MCF 10A (cell line): ENCODE results near the gene PAX6. TPM values are rescaled to one million over a fixed set of nuclear protein-coding genes. Genes with fewer than 3 reads are reported as not detected.

Experiments
- Bru-seq: library from RNA; stranded (reverse); fragments of 400-500 nt; gene quantifications from one replicate; lab custom pipeline; 2021; lab: Mats Ljungman, UMichigan
- BruChase-seq, 2 experiments: library from RNA; stranded (reverse); fragments of 400-500 nt; gene quantifications; one replicate each; lab custom pipeline; 2021; lab: Mats Ljungman, UMichigan
- BruUV-seq: library from RNA; stranded (reverse); fragments of 400-500 nt; replicated peaks from 2 replicates; lab custom pipeline; 2021; lab: Mats Ljungman, UMichigan
- CTCF ChIA-PET: fragments of 300-600 bp; sonication (Branson Sonifier 250); formaldehyde crosslinking; extraction: SDS; loops from one replicate; lab custom pipeline; 2021; ENCODE audit warnings: antibody characterized with exemption, inconsistent platforms; lab: Yijun Ruan, JAX
- POLR2A ChIA-PET: fragments of 300-600, 350-650 bp; sonication (Branson Sonifier 250); formaldehyde crosslinking; extraction: SDS; loops from one replicate; lab custom pipeline; 2020; ENCODE audit warnings: antibody characterized with exemption, inconsistent platforms; lab: Yijun Ruan, JAX
- DNase-seq: peaks from one replicate; pipeline ENCODE4 v3.0.0-alpha.2; 2018; ENCODE audit not compliant: unreplicated experiment
- H3K27ac Mint-ChIP-seq: one replicate; pipeline ENCODE4 v1.8.0; 2022; ENCODE audit warnings: mild to moderate bottlenecking, low read depth, mixed read lengths; ENCODE audit not compliant: unreplicated experiment
- H3K27me3 Mint-ChIP-seq: one replicate; pipeline ENCODE4 v1.8.0; 2022; ENCODE audit warnings: mixed read lengths; ENCODE audit not compliant: insufficient read depth, unreplicated experiment
- H3K36me3 Mint-ChIP-seq: one replicate; pipeline ENCODE4 v1.8.0; 2022; ENCODE audit warnings: mild to moderate bottlenecking, moderate library complexity, mixed read lengths; ENCODE audit not compliant: insufficient read depth, unreplicated experiment
- H3K4me1 Mint-ChIP-seq: one replicate; pipeline ENCODE4 v1.8.0; 2022; ENCODE audit warnings: mixed read lengths; ENCODE audit not compliant: insufficient read depth, unreplicated experiment
- H3K4me3 Mint-ChIP-seq: one replicate; pipeline ENCODE4 v1.8.0; 2022; ENCODE audit warnings: mild to moderate bottlenecking, moderate library complexity, mixed read lengths; ENCODE audit not compliant: unreplicated experiment
- H3K9me3 Mint-ChIP-seq: one replicate; pipeline ENCODE4 v1.8.0; 2022; ENCODE audit warnings: mixed read lengths; ENCODE audit not compliant: unreplicated experiment
- intact Hi-C: fragments of 100-400 bp; cut with micrococcal nuclease; formaldehyde crosslinking; loops from 2 replicates; pipeline ENCODE4 v1.14.1; 2022
- long read RNA-seq: library from polyadenylated mRNA; stranded (forward); transcript quantifications from one replicate; pipeline ENCODE4 v2.0.0, GENCODE V29; 2022
- total RNA-seq: library from RNA; stranded (reverse); gene quantifications from 2 replicates; pipeline ENCODE4 v1.2.3, GENCODE V29; 2022
- TF ChIP-seq, protein P1 (sequence below): fragments of 200-600 bp; IDR thresholded peaks from one replicate; pipeline ENCODE4 v1.8.0; 2022; ENCODE audit warnings: antibody characterized with exemption, mild to moderate bottlenecking; ENCODE audit not compliant: unreplicated experiment

PAX6 gene
- total RNA-seq: not detected in 2 replicates
- Bru-seq, nascent RNA: not detected
- not detected for BruChase-seq, experiment 1, labeled RNA remaining after a 6-hour chase
- BruChase-seq, experiment 2, labeled RNA remaining after a 2-hour chase: not detected
- long read RNA-seq: 0 reads

DNA sequence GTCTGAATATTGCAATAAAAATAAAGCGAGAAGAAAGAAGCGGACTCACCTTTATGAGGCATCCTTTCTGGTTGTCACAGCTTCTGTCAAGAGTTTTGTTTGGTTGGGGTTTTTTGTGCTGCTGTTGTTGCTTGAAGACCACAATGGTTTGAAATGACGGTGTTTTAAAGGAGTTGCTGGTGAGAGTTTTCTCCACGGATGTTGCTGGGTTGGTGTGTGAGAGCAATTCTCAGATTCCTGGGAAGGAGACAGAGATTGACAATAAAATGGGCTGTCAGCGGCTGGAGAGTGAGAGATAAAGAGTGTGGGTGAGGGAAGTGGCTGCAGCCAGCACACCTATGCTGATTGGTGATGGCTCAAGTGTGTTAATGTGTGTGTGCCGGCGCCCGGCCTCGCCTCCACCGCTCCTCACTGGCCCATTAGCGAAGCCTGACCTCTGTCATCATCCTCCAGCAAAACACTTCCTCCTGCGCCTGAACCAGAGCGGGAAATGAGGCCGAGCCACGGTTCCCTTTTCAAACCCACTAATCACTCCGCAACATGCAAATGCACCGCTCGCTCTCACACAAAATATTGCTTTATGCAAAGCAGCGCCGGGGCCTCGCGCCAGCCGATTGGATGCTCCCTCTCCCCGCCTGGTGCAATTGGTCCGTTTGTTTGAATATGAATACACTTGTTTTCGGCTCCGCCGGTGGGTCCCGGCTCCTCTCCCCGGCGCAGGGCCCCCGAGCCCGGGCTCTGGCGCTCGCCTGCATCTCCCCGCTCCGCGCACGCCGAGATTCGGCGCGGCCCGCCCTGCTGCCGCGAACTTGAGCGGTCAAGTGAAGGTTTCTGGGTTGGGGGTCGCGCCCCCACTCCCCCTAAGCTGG, at the start of gene PAX6:
TSS of gene PAX6 (minus strand) at position 544 of the 869 bp plus-strand sequence. CDS start 4,911 bp downstream, outside the sequence.
- Mint-ChIP-seq H3K27me3 (peaks cover 54% of the 10 kb centered on the region), H3K27ac (no peak within 1 kb of the TSS), H3K9me3 (no peaks in the 10 kb centered on the region), H3K4me3 (peak within 1 kb of the TSS; percentile 51), H3K36me3 (no peaks in the 10 kb centered on the region), H3K4me1 (peaks cover 6% of the 10 kb centered on the region)
- no TSS peak for BruUV-seq
- DNase-seq: no peak
- CTCF ChIA-PET: no interaction called here
- TF ChIP-seq, protein P1, sequence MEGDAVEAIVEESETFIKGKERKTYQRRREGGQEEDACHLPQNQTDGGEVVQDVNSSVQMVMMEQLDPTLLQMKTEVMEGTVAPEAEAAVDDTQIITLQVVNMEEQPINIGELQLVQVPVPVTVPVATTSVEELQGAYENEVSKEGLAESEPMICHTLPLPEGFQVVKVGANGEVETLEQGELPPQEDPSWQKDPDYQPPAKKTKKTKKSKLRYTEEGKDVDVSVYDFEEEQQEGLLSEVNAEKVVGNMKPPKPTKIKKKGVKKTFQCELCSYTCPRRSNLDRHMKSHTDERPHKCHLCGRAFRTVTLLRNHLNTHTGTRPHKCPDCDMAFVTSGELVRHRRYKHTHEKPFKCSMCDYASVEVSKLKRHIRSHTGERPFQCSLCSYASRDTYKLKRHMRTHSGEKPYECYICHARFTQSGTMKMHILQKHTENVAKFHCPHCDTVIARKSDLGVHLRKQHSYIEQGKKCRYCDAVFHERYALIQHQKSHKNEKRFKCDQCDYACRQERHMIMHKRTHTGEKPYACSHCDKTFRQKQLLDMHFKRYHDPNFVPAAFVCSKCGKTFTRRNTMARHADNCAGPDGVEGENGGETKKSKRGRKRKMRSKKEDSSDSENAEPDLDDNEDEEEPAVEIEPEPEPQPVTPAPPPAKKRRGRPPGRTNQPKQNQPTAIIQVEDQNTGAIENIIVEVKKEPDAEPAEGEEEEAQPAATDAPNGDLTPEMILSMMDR: no peak
- POLR2A ChIA-PET: no interaction called here
- intact Hi-C loops: no loop called here

DNA sequence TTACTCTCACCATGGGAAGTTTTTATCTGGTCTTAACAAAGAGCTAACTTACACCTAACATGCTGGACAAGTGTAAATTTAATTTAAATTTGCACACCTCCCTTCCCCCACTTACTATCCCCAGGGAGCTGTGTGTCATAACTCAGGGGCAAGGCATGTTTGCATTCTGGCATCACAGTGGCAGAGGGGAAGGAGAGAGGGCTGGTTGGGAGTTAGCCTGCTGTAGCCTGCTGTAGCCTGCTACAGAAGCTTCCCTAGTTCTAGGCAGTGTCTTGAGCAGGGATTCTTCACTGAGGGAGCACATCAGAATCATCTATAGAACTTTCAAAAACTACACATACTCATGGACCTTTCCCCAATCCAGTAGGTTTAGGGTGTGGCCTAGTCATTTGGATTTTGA, 49.3 kb upstream of the PAX6 start:
- no peak for DNase-seq
- H3K4me3 Mint-ChIP-seq: no peak overlapping the region
- no peaks in the 10 kb centered on the region for H3K27me3 Mint-ChIP-seq
- H3K36me3 Mint-ChIP-seq: no peaks in the 10 kb centered on the region
- H3K27ac Mint-ChIP-seq: no peak overlapping the region
- TF ChIP-seq, protein P1: no peak
- CTCF ChIA-PET: interaction anchor here (0.6 to 5.5 kb wide), 2 partner anchors 10 to 25 kb away, joined by 3 to 28 read pairs; no protein-coding TSS in a partner anchor
- POLR2A ChIA-PET: interaction anchor here (0.6 kb wide), 1 partner anchor 1197 kb away, joined by 3 read pairs; no protein-coding TSS in a partner anchor
- H3K4me1 Mint-ChIP-seq: no peaks in the 10 kb centered on the region
- no TSS peak for BruUV-seq
- no peaks in the 10 kb centered on the region for H3K9me3 Mint-ChIP-seq
- intact Hi-C loops: no loop called here

GRCh38 chr11:31856248-31856647, 45.1 kb upstream of the PAX6 start:
- intact Hi-C loops: no loop called here
- peaks cover 4% of the 10 kb centered on the region for H3K36me3 Mint-ChIP-seq
- POLR2A ChIA-PET: interaction anchor here (0.7 kb wide), 1 partner anchor 615 kb away, joined by 3 read pairs; no protein-coding TSS in a partner anchor
- CTCF ChIA-PET: interaction anchor here (0.7 kb wide), 1 partner anchor 620 kb away, joined by 3 read pairs; no protein-coding TSS in a partner anchor
- H3K4me3 Mint-ChIP-seq: no peak overlapping the region
- H3K27ac Mint-ChIP-seq: no peak overlapping the region
- no peaks in the 10 kb centered on the region for H3K9me3 Mint-ChIP-seq
- DNase-seq: peak; percentile 44
- no peaks in the 10 kb centered on the region for H3K27me3 Mint-ChIP-seq
- H3K4me1 Mint-ChIP-seq: no peaks in the 10 kb centered on the region
- TF ChIP-seq, protein P1: no peak
- BruUV-seq: no TSS peak

- ChIA-PET POLR2A (no interaction called here), CTCF (interaction anchor here (0.7 kb wide), 1 partner anchor 619 kb away, joined by 3 read pairs; no protein-coding TSS in a partner anchor)
- TF ChIP-seq, protein P1: no peak
- Mint-ChIP-seq H3K36me3 (peaks cover 4% of the 10 kb centered on the region), H3K4me3 (no peak overlapping the region), H3K27me3 (no peaks in the 10 kb centered on the region), H3K27ac (no peak overlapping the region), H3K9me3 (no peaks in the 10 kb centered on the region), H3K4me1 (no peaks in the 10 kb centered on the region)
- DNase-seq: no peak
- no TSS peak for BruUV-seq
- intact Hi-C loops: no loop called here
Measured at GRCh38 chr11:31855466-31855865, 44.3 kb upstream of the PAX6 start.
